Amniotic stem cell (primary cell): ENCODE data around the gene IGSF23.

Experiments
- DNase-seq: peaks from one replicate; lab custom pipeline; 2025; lab: John Stamatoyannopoulos, UW

The IGSF23 gene

GRCh38 chr19:44613295-44614178 lies at the start of gene IGSF23:
Gene IGSF23, plus strand, starts transcription at chr19:44613563. Its CDS starts 83 bp downstream, at chr19:44613646.
- DNase-seq, result no peak

DNA sequence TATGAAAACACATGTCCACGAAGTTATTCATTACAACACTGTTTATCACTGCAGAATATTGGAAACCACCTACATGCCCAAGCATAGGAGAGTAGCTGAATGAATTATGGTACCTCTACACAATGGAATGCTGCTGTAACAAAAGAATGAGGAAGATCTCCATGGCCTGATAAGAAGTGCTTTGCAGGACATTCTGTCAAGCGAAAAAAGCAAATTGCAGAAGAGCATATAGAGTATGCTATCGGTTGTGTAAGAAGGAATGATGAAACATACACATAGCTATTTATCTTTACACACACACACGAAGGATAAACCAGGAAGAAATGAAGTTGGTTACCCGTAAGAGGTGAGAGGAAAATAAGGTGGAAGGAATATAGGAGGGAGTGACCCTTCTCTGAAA lies 46.4 kb upstream of the IGSF23 start:
- no peak for DNase-seq

DNA sequence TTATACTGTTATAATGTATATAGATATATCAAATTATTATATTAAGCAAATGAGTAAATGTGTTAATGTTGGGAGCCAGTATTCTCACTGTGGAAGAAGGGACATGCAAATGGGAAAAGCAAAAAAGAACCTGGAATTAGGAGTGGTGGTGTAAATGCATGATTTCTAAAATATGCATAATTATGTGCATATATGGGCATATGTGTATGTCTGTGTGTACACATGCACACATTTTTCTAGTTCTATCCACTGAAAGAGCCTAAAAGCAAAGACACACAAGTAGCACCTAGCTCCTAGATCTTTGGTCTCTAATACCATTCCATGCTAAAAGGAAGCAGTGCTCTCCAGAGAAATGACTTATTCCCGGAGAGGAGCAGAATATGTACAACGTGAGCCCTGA lies 45.6 kb upstream of the IGSF23 start:
- DNase-seq, result no peak

GRCh38 chr19:44570603-44570983 lies 42.8 kb upstream of the IGSF23 start:
- DNase-seq, result no peak

- DNase-seq, result peak; percentile 64
Measured at GRCh38 chr19:44570984-44571684, 42.2 kb upstream of the IGSF23 start.

DNA sequence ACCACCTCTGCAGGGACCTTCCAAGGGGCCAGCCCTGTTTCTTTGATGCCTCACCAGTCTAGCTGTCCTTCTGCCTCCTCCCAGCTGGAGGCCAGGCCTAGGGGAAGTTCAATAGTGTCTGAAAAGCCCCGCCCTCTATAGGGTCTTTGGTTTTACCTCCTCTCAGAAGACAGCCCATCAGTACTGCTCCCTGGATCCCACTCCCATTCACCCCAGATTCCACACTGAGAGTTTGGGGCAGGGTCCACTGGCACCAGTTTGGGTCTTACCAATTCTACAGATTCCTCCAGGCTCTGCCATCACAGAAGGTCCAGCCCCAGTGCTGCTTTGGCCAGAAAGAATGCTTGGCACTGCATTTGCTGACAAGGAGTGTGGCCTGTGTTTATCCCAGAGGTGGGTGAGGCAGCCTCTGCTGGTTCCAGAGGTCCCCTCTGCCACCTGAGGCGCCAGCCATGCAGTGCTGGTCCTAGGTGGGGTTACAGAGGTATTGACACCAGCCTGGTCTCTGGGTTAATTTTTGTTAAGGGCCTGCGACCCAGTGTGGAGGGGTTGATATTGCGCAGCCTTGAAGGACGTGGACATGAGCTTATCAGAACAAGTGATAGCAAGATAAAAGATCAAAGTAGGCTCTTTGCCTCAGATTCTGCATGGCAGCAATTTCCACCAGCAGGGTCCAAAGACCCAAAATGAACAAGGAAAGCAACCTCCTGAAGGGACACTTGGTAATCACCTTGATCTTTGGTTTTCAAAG lies 41.4 kb upstream of the IGSF23 start:
- no peak for DNase-seq

- no peak for DNase-seq
Measured at GRCh38 chr19:44572581-44572900, 40.8 kb upstream of the IGSF23 start.

DNA sequence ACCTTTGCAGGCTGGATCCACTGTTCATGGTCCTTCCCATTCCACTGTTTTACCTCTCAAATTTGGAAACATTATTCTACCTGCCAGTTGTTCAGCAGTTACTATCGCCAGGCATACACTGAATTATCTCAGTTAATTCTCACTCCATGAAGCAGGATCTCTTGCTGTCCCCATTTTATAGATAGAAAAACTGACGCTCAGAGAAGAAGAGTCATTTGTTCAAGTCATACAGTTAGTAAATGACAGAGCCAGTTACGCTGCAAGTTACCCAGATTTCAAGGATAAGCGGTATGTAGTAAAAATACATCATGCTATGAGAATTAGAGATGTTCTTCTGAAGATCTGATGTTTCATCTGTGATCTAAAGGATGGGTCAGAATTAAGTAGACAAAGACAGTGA lies 40.2 kb upstream of the IGSF23 start:
- DNase-seq, result no peak

DNA sequence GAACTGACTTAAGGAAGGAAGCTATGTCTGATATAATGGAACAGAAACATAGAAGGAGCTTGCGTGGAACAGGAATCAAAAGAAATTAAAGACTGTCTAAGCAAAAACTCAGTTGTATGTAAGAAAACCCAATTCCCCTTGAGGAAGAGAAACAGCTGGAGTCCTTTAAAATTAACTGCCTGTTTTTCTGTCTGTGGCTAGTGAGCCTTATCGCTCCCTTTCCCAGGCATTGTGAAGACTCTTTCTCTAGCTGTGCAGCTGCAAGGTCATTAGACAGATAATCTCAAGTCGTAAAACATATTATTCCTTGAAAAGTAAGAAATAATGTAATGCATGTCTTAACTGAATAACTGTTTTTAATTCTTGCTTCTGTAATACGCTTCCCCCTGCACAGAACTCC lies 39.7 kb upstream of the IGSF23 start:
- no peak for DNase-seq

DNA sequence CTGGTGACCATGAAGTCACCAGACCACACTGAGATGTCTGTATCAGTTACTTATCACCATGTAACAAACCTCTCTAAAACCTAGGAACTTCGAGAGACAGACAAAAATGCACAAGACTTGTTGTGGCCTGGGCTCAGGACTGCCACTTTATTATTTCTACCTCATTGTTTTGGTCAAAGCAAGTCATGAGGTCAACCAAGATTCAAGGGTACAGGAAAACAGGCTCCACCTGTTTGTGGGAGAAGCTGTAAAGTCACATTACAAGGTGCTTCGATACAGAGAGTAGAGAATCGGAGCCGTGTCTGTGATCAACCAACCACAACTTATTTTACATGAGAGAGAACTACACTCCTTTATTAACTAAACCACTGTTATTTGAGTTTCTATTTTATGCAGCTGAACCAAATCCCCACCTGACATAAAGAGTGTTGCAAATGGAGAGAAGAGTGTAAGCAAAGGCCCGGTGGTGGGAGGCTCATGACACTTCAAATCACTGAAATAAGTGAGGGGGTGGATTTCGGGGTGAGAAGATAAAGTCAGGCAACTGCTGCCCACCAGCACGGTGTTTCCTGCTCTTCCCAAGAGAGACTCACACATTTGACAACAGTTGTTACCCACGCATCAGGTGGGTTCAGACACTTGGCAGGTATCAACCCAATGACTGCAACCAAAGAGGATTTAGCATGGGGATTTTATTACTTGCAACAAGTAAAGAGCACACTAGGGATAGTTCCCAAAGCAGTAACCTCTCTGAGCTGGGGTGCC lies 39.0 kb upstream of the IGSF23 start:
- DNase-seq, result no peak

GRCh38 chr19:44575116-44575700 lies 38.2 kb upstream of the IGSF23 start:
- DNase-seq, result no peak

- DNase-seq, result no peak
Measured at GRCh38 chr19:44576843-44577565, 36.4 kb upstream of the IGSF23 start.

GRCh38 chr19:44577566-44577874 lies 35.8 kb upstream of the IGSF23 start:
- DNase-seq, result no peak

- no peak for DNase-seq
Measured at GRCh38 chr19:44579663-44580365, 33.5 kb upstream of the IGSF23 start.

DNA sequence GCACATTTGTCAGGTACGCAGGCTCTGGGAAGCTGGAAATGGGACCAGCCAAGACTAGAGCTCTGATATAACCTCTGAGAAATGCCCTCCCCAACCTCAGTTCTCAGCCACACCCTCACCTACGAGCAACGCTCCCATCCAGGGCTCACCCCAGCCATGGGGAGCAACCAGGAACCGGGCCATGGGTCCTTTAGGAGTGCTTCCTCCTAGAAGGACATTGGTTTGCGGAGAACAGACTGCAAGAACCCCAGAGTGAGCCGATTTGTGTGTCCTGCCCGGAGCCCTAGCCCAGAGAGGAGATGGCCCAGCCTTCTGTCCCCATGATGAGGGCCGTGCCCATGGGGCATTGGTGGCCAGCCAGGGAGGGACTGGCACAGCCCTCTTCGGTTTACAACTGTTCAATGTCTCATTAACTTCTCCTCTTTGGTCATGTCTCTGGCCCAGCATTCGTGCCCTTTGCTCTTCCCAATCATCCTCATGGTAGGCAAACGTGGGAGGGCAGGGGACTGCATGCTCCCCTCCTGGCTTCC lies 32.9 kb upstream of the IGSF23 start:
- no peak for DNase-seq

DNA sequence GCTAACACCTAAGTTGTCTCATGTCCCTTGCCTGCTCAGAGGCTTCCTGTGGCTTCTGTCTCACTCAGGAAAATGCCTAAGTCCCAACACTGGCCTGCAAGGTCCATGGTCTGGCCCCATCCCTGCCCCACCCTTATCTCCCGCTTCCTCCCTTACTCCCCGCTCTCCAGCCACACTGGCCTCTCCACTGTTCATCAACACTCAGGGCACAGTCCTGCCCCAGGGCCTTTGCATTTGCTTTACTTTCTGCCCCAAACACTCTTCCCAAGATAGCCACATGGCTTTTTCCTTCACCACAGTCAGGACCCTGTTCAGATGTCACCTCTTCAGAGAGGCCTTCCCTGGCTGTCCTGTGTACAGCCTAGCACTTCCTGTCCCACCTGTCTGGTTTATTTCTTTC lies 32.1 kb upstream of the IGSF23 start:
- no peak for DNase-seq

DNA sequence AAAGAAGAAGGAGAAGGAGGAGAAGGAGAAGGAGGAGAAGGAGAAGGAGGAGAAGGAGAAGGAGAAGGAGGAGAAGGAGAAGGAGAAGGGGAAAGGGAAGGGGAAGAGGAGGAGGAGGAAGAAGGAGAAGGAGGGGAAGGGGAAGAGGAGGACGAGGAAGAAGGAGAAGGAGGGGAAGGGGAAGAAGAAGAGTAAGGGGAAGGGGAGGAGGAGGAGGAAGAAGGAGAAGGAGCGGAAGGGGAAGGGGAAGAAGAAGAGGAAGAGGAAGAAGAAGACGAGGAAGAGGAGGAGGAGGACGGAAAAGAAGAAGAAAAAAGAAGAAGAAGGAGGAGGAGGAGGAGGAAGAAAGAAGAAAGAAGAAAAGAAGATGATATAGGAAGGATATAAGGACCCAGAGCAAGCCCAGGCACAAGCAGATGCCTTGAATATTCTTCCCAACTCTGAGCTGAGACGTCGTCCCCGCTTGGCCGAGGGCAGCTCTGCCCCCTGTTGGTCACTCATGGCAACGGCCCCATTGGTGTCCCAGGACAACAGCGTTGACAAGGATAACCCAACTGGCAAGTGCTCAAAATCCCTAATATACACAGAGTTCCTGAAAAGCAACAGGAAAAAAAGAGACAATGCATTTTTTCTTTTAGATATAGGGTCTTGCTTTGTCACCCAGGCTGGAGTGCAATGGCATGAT lies 30.6 kb upstream of the IGSF23 start:
- DNase-seq, result no peak

DNA sequence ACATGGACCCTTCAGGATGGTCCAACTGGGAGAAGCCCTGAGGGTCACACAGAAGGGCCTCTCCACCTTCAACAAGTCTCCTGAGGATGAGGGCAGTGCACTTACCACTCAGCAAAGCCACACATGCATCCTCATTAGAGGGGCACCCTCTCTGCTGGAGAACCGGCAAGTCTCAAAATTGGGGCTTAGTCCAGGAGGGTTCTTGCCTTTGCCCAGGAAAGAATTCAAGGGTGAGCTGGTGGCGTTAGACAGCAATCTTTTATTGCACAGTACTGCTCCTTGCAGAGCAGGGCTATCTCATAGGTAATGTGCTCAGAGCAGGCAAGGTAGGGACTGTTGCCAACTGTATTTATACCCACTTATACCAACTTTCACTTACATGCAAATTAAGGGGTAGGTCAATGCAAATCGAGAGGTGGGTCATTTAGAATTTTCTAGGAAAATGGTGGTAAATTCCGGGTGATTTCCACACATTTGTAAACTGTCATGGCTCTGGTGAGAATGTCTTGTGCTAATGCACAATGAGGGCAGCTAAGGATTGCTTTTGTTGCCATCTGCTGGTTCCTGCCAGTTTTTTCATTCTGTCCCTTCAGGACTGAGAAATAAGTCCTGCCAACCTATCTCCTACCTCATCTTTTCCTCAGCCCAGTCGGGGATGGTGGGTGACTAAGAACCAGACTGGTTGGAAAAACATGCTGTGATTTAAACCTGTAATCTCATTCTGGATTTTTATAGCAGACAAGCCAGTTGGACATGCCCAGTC lies 27.8 kb upstream of the IGSF23 start:
- peak; percentile 8 for DNase-seq
